Stimulated activated memory B cell treated with anti-CD40 and anti-IgM and Interleukin-4, amounts not matched to agents 10 μg/mL and 1 μg/mL and 100 μg/mL, for 72 hours (primary cell): ENCODE data around the gene DCC.

Experiments used
- ATAC-seq: fragments of 150-1000 bp; cut with Tn5 transposase; 2 replicates; pipeline ENCODE4 v1.10.0; 2021
- H3K27ac Mint-ChIP-seq: one replicate; pipeline ENCODE4 v1.8.0; 2022; ENCODE audit warnings: mild to moderate bottlenecking, mixed read lengths
- H3K27me3 Mint-ChIP-seq: one replicate; pipeline ENCODE4 v1.8.0; 2022; ENCODE audit warnings: mixed read lengths
- H3K36me3 Mint-ChIP-seq: one replicate; pipeline ENCODE4 v1.8.0; 2022; ENCODE audit warnings: mixed read lengths
- H3K4me1 Mint-ChIP-seq: one replicate; pipeline ENCODE4 v1.8.0; 2022; ENCODE audit warnings: mixed read lengths
- H3K4me3 Mint-ChIP-seq: one replicate; pipeline ENCODE4 v1.8.0; 2022; ENCODE audit warnings: mild to moderate bottlenecking, moderate library complexity, mixed read lengths
- H3K9me3 Mint-ChIP-seq: one replicate; pipeline ENCODE4 v1.8.0; 2022; ENCODE audit warnings: mixed read lengths

Gene DCC

DNA sequence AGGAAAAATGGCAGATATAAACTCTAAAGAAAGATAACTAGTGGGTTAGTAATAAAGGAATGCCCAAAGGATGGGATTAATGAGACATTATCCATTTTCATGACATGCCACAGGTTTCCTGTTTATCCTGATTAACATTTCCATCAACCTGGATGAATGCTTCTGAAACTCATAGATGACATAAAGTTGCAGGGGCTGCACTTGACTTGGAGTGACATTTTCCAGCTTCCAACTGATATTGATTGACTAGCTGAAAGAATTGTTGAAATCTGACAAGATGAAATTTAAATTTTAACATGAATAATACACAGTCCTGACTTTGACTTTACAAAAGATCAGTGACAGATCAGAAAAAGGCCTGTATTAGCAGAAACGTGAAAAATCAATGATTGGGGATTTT is 214.2 kb downstream of the DCC start:
- H3K27me3 Mint-ChIP-seq = no peaks in the 10 kb centered on the region
- H3K27ac Mint-ChIP-seq = no peak overlapping the region
- ATAC-seq = no peak
- H3K36me3 Mint-ChIP-seq = no peaks in the 10 kb centered on the region
- no peak overlapping the region for H3K4me3 Mint-ChIP-seq
- H3K9me3 Mint-ChIP-seq = peaks cover 3% of the 10 kb centered on the region
- no peaks in the 10 kb centered on the region for H3K4me1 Mint-ChIP-seq

GRCh38 chr18:52567360-52567759 is 227.4 kb downstream of the DCC start:
- no peaks in the 10 kb centered on the region for H3K4me1 Mint-ChIP-seq
- no peaks in the 10 kb centered on the region for H3K9me3 Mint-ChIP-seq
- ATAC-seq = no peak
- no peaks in the 10 kb centered on the region for H3K36me3 Mint-ChIP-seq
- H3K27me3 Mint-ChIP-seq = no peaks in the 10 kb centered on the region
- H3K4me3 Mint-ChIP-seq = no peak overlapping the region
- no peak overlapping the region for H3K27ac Mint-ChIP-seq

GRCh38 chr18:52569492-52569891 is 229.5 kb downstream of the DCC start:
- no peak overlapping the region for H3K4me3 Mint-ChIP-seq
- H3K27ac Mint-ChIP-seq = no peak overlapping the region
- H3K36me3 Mint-ChIP-seq = no peaks in the 10 kb centered on the region
- H3K27me3 Mint-ChIP-seq = no peaks in the 10 kb centered on the region
- H3K4me1 Mint-ChIP-seq = no peaks in the 10 kb centered on the region
- no peak for ATAC-seq
- no peaks in the 10 kb centered on the region for H3K9me3 Mint-ChIP-seq

GRCh38 chr18:52570975-52571374 is 231.0 kb downstream of the DCC start:
- no peaks in the 10 kb centered on the region for H3K36me3 Mint-ChIP-seq
- H3K4me1 Mint-ChIP-seq = no peaks in the 10 kb centered on the region
- ATAC-seq = no peak
- H3K9me3 Mint-ChIP-seq = no peaks in the 10 kb centered on the region
- H3K27ac Mint-ChIP-seq = no peak overlapping the region
- no peaks in the 10 kb centered on the region for H3K27me3 Mint-ChIP-seq
- H3K4me3 Mint-ChIP-seq = no peak overlapping the region

GRCh38 chr18:52572036-52573000 is 232.3 kb downstream of the DCC start:
- Mint-ChIP-seq H3K36me3 (no peaks in the 10 kb centered on the region), H3K4me3 (no peak overlapping the region), H3K27ac (no peak overlapping the region), H3K4me1 (no peaks in the 10 kb centered on the region), H3K27me3 (no peaks in the 10 kb centered on the region), H3K9me3 (no peaks in the 10 kb centered on the region)
- ATAC-seq = peak; percentile 31

- Mint-ChIP-seq H3K4me3 (no peak overlapping the region), H3K9me3 (no peaks in the 10 kb centered on the region), H3K27me3 (no peaks in the 10 kb centered on the region), H3K36me3 (no peaks in the 10 kb centered on the region), H3K27ac (no peak overlapping the region), H3K4me1 (no peaks in the 10 kb centered on the region)
- no peak for ATAC-seq
Measured at GRCh38 chr18:52577795-52578194, 237.8 kb downstream of the DCC start.

DNA sequence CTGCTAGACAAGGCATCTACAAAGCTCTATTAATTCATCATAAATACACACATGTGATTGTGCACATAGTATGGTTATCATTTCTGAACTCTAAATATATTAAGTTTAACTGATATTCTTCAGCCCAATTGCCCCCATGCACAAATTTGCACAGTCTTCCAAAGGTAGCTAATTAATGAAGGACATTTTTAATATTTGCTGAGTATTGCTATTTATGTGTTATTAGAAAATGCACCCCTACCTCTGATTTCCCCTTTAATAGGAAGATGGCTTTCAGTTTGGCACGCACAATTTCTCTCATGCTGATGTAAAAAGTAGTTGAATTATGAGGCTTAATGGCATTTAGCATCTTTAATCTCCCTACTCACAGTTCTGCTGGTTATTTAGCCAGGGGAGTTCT is 242.1 kb downstream of the DCC start:
- Mint-ChIP-seq H3K36me3 (no peaks in the 10 kb centered on the region), H3K27me3 (no peaks in the 10 kb centered on the region), H3K4me3 (no peak overlapping the region), H3K9me3 (no peaks in the 10 kb centered on the region), H3K27ac (no peak overlapping the region), H3K4me1 (no peaks in the 10 kb centered on the region)
- no peak for ATAC-seq

GRCh38 chr18:52582516-52582915 is 242.5 kb downstream of the DCC start:
- no peak overlapping the region for H3K27ac Mint-ChIP-seq
- ATAC-seq = no peak
- H3K4me3 Mint-ChIP-seq = no peak overlapping the region
- no peaks in the 10 kb centered on the region for H3K4me1 Mint-ChIP-seq
- H3K27me3 Mint-ChIP-seq = no peaks in the 10 kb centered on the region
- H3K36me3 Mint-ChIP-seq = no peaks in the 10 kb centered on the region
- no peaks in the 10 kb centered on the region for H3K9me3 Mint-ChIP-seq

DNA sequence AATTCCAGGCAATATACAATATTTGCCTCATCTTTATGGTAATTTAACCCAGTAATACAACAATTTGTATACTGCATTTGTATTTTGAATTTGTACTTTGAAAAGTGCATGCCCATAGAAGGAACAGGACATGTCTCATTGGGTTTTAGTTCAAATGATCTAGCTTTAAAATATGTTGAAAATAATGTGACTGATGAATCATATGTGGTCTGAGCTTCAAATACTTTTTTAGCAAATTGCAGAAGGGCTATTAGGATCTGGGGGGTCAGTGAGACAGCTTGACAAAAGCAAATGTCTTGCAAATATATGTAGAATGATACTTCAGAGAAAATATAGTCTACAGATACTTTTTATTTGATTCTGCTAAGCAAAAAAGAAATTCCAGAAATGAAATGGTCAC is 248.9 kb downstream of the DCC start:
- Mint-ChIP-seq H3K4me1 (no peaks in the 10 kb centered on the region), H3K27ac (no peak overlapping the region), H3K4me3 (no peak overlapping the region), H3K9me3 (no peaks in the 10 kb centered on the region), H3K36me3 (no peaks in the 10 kb centered on the region), H3K27me3 (no peaks in the 10 kb centered on the region)
- no peak for ATAC-seq

- Mint-ChIP-seq H3K27me3 (no peaks in the 10 kb centered on the region), H3K9me3 (no peaks in the 10 kb centered on the region), H3K27ac (no peak overlapping the region), H3K4me3 (no peak overlapping the region), H3K36me3 (no peaks in the 10 kb centered on the region), H3K4me1 (no peaks in the 10 kb centered on the region)
- ATAC-seq = no peak
Measured at GRCh38 chr18:52596748-52597435, 256.9 kb downstream of the DCC start.

DNA sequence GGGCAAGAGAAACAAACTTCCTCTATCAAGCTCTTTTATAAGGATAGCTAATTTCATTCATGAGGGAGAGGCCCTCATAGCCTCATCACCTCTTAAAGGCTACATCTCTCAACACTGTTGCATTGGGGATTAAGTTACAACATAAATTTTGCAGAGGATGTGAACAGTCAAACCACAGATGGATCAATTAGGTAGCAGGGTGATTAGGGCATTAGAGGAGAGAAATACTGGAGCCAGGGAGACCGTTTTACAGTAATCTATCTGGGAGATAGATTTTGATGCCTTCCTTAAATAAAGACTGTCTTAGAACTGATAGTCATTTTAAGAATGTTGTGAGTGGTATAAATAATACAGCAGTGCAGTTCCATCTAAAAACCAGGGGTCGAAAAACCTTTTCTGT is 258.9 kb downstream of the DCC start:
- H3K4me3 Mint-ChIP-seq = no peak overlapping the region
- H3K27ac Mint-ChIP-seq = no peak overlapping the region
- no peaks in the 10 kb centered on the region for H3K27me3 Mint-ChIP-seq
- no peaks in the 10 kb centered on the region for H3K9me3 Mint-ChIP-seq
- ATAC-seq = no peak
- no peaks in the 10 kb centered on the region for H3K36me3 Mint-ChIP-seq
- H3K4me1 Mint-ChIP-seq = no peaks in the 10 kb centered on the region

GRCh38 chr18:52602820-52603219 is 262.8 kb downstream of the DCC start:
- no peak for ATAC-seq
- H3K27me3 Mint-ChIP-seq = no peaks in the 10 kb centered on the region
- no peak overlapping the region for H3K4me3 Mint-ChIP-seq
- no peaks in the 10 kb centered on the region for H3K4me1 Mint-ChIP-seq
- no peaks in the 10 kb centered on the region for H3K36me3 Mint-ChIP-seq
- H3K9me3 Mint-ChIP-seq = no peaks in the 10 kb centered on the region
- no peak overlapping the region for H3K27ac Mint-ChIP-seq

- Mint-ChIP-seq H3K36me3 (no peaks in the 10 kb centered on the region), H3K27me3 (no peaks in the 10 kb centered on the region), H3K27ac (no peak overlapping the region)
Measured at GRCh38 chr18:52605345-52605744, 265.3 kb downstream of the DCC start.

GRCh38 chr18:52607985-52608384 is 268.0 kb downstream of the DCC start:
- no peaks in the 10 kb centered on the region for H3K9me3 Mint-ChIP-seq
- H3K27me3 Mint-ChIP-seq = no peaks in the 10 kb centered on the region
- H3K27ac Mint-ChIP-seq = no peak overlapping the region
- no peak overlapping the region for H3K4me3 Mint-ChIP-seq
- no peak for ATAC-seq
- H3K36me3 Mint-ChIP-seq = no peaks in the 10 kb centered on the region
- no peaks in the 10 kb centered on the region for H3K4me1 Mint-ChIP-seq

More at GRCh38 chr18:52605345-52605744, 265.3 kb downstream of the DCC start:
- Mint-ChIP-seq H3K4me1 (no peaks in the 10 kb centered on the region), H3K4me3 (no peak overlapping the region), H3K9me3 (no peaks in the 10 kb centered on the region)
- ATAC-seq = no peak

DNA sequence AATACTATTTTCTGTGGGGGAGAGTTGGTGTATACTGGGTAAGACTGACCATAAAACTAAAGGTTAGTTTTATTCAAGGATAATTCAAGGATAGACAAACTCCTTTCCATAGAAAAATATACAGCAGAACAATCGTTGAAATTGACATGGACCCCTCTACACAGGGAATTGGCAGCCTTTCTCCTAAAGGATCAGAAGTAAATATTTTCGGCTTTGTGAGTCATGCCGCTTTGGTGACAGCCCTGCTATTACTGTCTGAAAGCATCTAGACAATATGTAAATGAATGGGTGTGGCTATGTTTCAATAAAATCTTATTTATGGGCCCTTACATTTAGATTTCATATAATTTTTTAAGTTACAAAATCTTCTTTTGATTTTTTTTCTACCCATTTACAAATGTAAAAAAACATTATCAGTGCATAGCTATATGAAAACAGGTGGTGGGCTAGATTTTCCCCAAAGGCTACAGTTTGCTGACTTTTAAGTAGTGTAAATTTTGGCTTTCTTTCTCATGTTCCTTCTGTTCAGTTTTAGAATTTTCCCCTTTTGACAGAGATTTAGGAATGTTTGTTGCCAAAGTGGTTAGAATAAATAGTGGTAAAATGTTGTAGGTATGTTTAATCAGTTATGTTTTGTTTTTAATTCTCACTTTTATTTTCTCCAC is 270.6 kb downstream of the DCC start:
- H3K9me3 Mint-ChIP-seq = no peaks in the 10 kb centered on the region
- no peak overlapping the region for H3K27ac Mint-ChIP-seq
- H3K27me3 Mint-ChIP-seq = no peaks in the 10 kb centered on the region
- H3K4me3 Mint-ChIP-seq = no peak overlapping the region
- ATAC-seq = no peak
- H3K4me1 Mint-ChIP-seq = no peaks in the 10 kb centered on the region
- no peaks in the 10 kb centered on the region for H3K36me3 Mint-ChIP-seq
